Activated B cell treated with CpG ODN at 0.5 μM for 24 hours (primary cell): ENCODE data around the gene RPRD2. TPM values are rescaled to one million over a fixed set of nuclear protein-coding genes. Genes with fewer than 3 reads are reported as not detected.

Experiments
- ATAC-seq: fragments of 200-7000 bp; cut with Tn5 transposase; one replicate; pipeline ENCODE4 v1.10.0; 2021; ENCODE audit warnings: low read depth, mild to moderate bottlenecking, moderate library complexity
- CTCF ChIA-PET: fragments of 350-600 bp; sonication (Branson Sonifier 250); formaldehyde crosslinking; loops from one replicate; lab custom pipeline; 2021; ENCODE audit warnings: antibody characterized with exemption; lab: Charles Lee
- POLR2A ChIA-PET: fragments of 350-600 bp; sonication (Branson Sonifier 250); formaldehyde crosslinking; loops from one replicate; lab custom pipeline; 2021; ENCODE audit warnings: antibody characterized with exemption; lab: Charles Lee
- DNase-seq: peaks from one replicate; pipeline ENCODE4 v3.0.0; 2022
- H3K27ac Mint-ChIP-seq: one replicate; pipeline ENCODE4 v1.8.0; 2020; ENCODE audit warnings: mixed read lengths
- H3K27me3 Mint-ChIP-seq: one replicate; pipeline ENCODE4 v1.8.0; 2021; ENCODE audit warnings: mixed read lengths
- H3K36me3 Mint-ChIP-seq: one replicate; pipeline ENCODE4 v1.8.0; 2021; ENCODE audit warnings: low read depth, mixed read lengths
- H3K4me1 Mint-ChIP-seq: one replicate; pipeline ENCODE4 v1.8.0; 2021; ENCODE audit warnings: mixed read lengths
- H3K4me3 Mint-ChIP-seq: one replicate; pipeline ENCODE4 v1.8.0; 2020; ENCODE audit warnings: mild to moderate bottlenecking, mixed read lengths
- H3K9me3 Mint-ChIP-seq: one replicate; pipeline ENCODE4 v1.8.0; 2020; ENCODE audit warnings: mixed read lengths
- intact Hi-C: fragments of 100-400 bp; cut with micrococcal nuclease; formaldehyde crosslinking; loops from one replicate; pipeline ENCODE4 v1.15.1; 2024
- total RNA-seq: library from RNA; stranded (reverse); gene quantifications from 2 replicates; pipeline ENCODE4 v1.2.3, GENCODE V29; 2022
- TF ChIP-seq, protein P1 (sequence below): fragments of 200-600 bp; IDR thresholded peaks from one replicate; pipeline ENCODE4 v1.8.0; 2022; ENCODE audit warnings: antibody characterized with exemption, mild to moderate bottlenecking

The RPRD2 gene
- total RNA-seq, 1 donor from 2014 or later: 28.6 TPM

DNA sequence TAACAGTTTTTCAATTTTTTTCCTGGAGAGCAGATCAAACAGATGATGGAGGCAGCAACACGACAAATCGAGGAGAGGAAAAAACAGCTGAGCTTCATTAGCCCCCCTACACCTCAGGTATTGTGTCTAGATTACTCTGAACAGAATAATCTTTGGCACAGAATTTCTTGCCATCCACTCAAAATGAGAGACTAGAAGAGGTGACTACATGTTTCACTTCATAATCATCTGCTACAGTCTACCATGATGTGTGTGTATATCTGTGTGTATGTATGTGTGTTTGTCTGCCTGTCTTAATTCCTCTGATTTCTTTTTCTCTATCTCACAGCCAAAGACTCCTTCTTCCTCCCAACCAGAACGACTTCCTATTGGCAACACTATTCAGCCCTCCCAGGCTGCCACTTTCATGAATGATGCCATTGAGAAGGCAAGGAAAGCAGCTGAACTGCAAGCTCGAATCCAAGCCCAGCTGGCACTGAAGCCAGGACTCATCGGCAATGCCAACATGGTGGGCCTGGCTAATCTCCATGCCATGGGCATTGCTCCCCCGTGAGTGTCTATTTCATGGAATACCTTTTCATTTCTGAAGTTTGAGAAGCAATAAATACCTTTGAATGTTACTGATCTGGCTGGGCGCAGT lies 31.2 kb upstream of the RPRD2 start:
- TF ChIP-seq, protein P1, sequence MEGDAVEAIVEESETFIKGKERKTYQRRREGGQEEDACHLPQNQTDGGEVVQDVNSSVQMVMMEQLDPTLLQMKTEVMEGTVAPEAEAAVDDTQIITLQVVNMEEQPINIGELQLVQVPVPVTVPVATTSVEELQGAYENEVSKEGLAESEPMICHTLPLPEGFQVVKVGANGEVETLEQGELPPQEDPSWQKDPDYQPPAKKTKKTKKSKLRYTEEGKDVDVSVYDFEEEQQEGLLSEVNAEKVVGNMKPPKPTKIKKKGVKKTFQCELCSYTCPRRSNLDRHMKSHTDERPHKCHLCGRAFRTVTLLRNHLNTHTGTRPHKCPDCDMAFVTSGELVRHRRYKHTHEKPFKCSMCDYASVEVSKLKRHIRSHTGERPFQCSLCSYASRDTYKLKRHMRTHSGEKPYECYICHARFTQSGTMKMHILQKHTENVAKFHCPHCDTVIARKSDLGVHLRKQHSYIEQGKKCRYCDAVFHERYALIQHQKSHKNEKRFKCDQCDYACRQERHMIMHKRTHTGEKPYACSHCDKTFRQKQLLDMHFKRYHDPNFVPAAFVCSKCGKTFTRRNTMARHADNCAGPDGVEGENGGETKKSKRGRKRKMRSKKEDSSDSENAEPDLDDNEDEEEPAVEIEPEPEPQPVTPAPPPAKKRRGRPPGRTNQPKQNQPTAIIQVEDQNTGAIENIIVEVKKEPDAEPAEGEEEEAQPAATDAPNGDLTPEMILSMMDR: no peak
- no peak for DNase-seq
- POLR2A ChIA-PET: interaction anchor here (0.6 kb wide), 2 partner anchors 9 to 36 kb away, joined by 3 to 4 read pairs; no protein-coding TSS in a partner anchor
- no peak overlapping the region for H3K27ac Mint-ChIP-seq
- H3K4me1 Mint-ChIP-seq: peaks cover 2% of the 10 kb centered on the region
- peaks cover 78% of the 10 kb centered on the region for H3K36me3 Mint-ChIP-seq
- no peak overlapping the region for H3K4me3 Mint-ChIP-seq
- ATAC-seq: no peak
- intact Hi-C loops: no loop called here
- no peaks in the 10 kb centered on the region for H3K27me3 Mint-ChIP-seq
- no peaks in the 10 kb centered on the region for H3K9me3 Mint-ChIP-seq
- CTCF ChIA-PET: no interaction called here

DNA sequence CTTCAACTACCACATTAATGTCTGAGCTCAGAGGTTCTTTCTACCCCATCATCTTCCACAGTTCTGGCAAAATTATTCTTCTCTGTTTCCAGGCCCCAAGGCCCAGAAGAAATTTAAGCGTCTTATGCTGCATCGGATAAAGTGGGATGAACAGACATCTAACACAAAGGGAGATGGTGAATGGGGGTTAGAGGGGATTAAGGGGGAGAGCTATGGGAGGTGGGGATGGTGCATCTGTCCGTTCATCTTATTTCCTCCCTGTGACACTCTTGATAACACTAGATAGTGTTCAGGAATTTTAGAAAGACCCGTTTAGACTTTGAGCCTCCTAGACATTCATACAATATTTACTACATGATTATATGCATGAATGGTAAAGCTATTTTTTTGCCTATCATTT lies 17.6 kb upstream of the RPRD2 start:
- H3K4me3 Mint-ChIP-seq: no peak overlapping the region
- H3K4me1 Mint-ChIP-seq: no peaks in the 10 kb centered on the region
- H3K36me3 Mint-ChIP-seq: peaks cover 76% of the 10 kb centered on the region
- ATAC-seq (no peak), DNase-seq (no peak)
- no peaks in the 10 kb centered on the region for H3K9me3 Mint-ChIP-seq
- TF ChIP-seq, protein P1: no peak
- H3K27ac Mint-ChIP-seq: no peak overlapping the region
- H3K27me3 Mint-ChIP-seq: no peaks in the 10 kb centered on the region
- intact Hi-C loops: no loop called here
- CTCF ChIA-PET: no interaction called here
- POLR2A ChIA-PET: interaction anchor here (0.6 kb wide), 1 partner anchor 17 kb away, joined by 4 read pairs; the partner anchor contains the start of gene RPRD2

DNA sequence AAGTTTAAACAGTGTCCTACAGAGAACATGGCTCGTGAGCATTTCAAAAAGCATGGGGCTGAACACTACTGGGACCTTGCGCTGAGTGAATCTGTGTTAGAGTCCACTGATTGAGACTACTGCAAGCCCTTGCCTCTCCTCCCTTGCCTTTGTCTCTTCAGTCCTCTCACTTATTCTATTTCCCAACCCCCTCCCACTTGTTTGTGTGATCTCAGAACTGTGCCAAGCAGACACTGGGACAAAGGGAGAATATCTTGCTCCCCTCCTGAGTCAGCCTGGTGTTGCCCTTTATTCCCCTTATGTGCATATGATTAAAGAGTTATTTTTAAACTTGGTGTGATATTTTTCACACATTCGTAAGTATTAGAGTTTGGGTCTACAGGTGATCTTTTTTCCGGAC lies 11.1 kb upstream of the RPRD2 start:
- POLR2A ChIA-PET: interaction anchor here (1.3 kb wide), 1 partner anchor 11 kb away, joined by 6 read pairs; the partner anchor contains the start of gene RPRD2
- CTCF ChIA-PET: no interaction called here
- intact Hi-C loops: no loop called here
- H3K27ac Mint-ChIP-seq: no peak overlapping the region
- H3K4me3 Mint-ChIP-seq: no peak overlapping the region
- TF ChIP-seq, protein P1: no peak
- peaks cover 55% of the 10 kb centered on the region for H3K36me3 Mint-ChIP-seq
- no peaks in the 10 kb centered on the region for H3K9me3 Mint-ChIP-seq
- no peak for ATAC-seq
- no peak for DNase-seq
- H3K27me3 Mint-ChIP-seq: no peaks in the 10 kb centered on the region
- H3K4me1 Mint-ChIP-seq: no peaks in the 10 kb centered on the region

DNA sequence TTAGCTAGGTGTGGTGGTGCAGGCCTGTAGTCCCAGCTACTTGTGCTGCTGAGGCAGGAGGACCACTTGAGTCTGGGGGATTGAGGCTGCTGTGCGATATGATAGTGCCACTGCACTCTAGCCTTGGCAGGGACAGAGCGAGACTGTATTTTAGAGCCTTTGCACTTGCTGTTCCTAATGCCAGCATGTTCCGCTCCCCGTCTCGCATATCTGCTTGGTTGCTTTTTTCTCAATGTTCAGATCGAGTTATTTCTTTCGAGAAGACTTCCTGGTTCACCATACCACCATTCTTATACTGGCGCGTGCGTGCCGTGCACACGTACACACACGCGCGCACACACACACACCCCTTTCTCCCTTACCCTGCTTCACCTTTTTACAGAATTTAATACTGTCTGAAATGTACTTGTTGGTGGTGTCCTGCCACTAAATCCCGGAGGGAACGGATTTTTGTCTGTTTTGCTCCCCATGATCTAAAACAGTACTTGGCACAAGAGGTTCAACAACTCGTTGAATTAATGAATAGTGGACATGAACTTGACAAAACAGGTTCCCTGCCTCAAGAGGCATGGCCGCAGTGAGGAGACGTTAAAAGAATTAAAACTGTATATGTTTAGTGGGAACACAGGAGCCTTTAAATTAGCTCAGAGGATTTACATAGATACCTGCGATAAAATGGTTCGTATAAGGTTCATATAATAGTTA lies 1.1 kb upstream of the RPRD2 start:
- H3K4me1 Mint-ChIP-seq: peaks cover 36% of the 10 kb centered on the region
- TF ChIP-seq, protein P1: no peak
- POLR2A ChIA-PET: interaction anchor here (0.6 to 4.2 kb wide), 27 partner anchors 9 to 1096 kb away, joined by 3 to 35 read pairs (median 6); partner anchors contain the start of genes ANP32E, APH1A, ENSA and FALEC
- CTCF ChIA-PET: interaction anchor here (1.3 kb wide), 1 partner anchor 67 kb away, joined by 4 read pairs; no protein-coding TSS in a partner anchor
- peak overlapping the region; percentile 98 for H3K27ac Mint-ChIP-seq
- intact Hi-C loops: loop anchor here (1.0 to 10.0 kb wide), 7 partner anchors 42 to 564 kb away; partner anchors contain the start of genes APH1A, CIART, ENSA and MRPS21
- ATAC-seq: no peak
- peak overlapping the region; percentile 95 for H3K4me3 Mint-ChIP-seq
- no peak for DNase-seq
- H3K27me3 Mint-ChIP-seq: no peaks in the 10 kb centered on the region
- no peaks in the 10 kb centered on the region for H3K9me3 Mint-ChIP-seq
- peaks cover 27% of the 10 kb centered on the region for H3K36me3 Mint-ChIP-seq
